HG02588 (cell line): ENCODE measurements around the gene GARRE1.
"Not testable (repeated sequence)": the region's sequence is repeated elsewhere in the genome, so short reads cannot be mapped to it uniquely, and the experiment has no call there.

Experiments
- ATAC-seq: cut with Tn5 transposase; IDR thresholded peaks from one replicate; pipeline ENCODE4 v1.9.1; 2021; ENCODE audit warnings: mild to moderate bottlenecking, moderate library complexity; ENCODE audit not compliant: unreplicated experiment

Gene GARRE1

GRCh38 chr19:34231439-34231838 is 22.9 kb upstream of the GARRE1 start:
- ATAC-seq: no peak

DNA sequence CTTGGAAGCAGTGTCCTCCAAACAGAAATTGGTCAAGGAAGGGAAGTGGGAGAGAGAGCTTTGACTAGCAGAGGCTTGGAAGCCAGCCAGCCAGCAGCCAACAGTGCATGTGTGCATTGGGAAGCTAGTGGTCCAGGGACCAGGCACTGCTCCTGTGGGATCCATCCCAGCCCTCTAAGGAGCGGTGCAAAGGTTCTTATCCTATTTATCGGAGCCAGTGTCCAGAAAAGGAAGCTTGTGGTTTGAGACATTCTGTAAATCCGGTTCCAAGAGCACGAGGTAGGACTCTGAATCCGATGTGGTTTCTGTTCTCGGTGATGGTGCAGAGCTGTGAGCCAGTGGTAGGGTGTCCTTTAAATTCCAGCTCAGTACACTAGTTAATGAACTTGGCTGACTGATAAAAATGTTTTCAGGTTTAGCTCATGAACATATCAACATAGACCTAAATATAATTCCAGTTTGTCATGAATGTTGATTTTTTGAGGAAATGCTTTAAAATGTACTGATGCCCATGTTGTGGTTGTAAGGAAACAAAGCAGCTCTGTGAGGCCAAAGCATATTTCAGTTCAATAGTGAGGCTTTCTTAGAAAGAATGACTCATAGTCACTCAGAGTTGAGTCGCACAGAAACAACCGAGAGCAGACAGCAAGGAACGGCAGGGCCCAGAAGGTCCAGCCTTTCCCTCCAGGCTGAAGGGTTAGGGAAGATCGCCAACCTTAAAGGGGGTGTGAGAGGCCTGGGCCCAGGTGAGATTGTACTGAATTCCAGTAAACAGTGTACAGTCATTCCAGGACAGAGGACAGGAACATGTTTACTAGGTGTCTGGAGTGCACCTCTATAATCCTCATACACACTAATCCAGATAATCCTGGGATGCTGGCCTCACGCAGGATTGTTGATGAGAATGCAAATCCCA is 21.5 kb upstream of the GARRE1 start:
- no peak for ATAC-seq

DNA sequence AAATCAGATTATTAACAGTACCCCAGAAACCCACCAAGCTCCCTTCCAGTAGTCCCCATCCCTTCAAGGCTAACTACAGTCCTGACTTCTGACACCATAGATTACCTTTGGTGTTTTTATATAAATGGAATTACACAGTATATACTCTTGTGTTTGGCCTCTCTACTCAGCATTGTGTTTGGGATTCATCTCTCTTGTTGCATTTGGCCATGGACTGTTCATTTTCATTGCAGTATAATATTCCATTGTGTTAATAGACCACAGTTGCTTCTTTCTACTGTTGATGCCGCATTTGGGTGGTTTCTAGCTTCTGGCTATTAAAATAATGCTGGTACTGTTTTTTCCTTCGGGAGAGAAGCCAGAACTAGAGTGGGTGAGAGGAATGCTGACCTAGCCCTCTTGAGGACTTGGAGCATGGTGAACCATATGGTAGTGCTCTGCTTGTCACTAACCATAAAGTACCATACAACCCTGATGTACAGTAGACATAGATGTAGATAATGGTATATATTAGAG is 18.9 kb upstream of the GARRE1 start:
- no peak for ATAC-seq

GRCh38 chr19:34236035-34236987 is 18.0 kb upstream of the GARRE1 start:
- no peak for ATAC-seq

DNA sequence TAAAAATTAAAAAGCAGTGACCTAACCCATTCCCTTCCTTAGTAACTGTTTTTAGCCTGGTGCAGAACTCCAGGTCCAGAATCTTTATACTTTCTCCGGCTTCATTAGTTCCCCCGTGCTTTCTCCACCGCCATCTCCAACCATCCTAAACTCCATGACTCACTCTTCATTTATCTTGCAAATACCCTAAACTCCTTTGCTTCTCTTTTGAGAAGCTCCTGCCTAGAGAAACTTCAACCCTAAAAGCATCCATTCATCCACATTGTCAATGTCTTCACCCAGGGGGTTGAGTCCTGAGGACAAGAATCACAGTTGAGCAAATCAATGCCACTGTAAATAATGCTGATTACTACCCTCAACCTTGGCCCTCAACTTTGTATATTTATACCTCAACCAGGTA is 17.1 kb upstream of the GARRE1 start:
- no peak for ATAC-seq

GRCh38 chr19:34237939-34238338 is 16.4 kb upstream of the GARRE1 start:
- ATAC-seq: no peak

DNA sequence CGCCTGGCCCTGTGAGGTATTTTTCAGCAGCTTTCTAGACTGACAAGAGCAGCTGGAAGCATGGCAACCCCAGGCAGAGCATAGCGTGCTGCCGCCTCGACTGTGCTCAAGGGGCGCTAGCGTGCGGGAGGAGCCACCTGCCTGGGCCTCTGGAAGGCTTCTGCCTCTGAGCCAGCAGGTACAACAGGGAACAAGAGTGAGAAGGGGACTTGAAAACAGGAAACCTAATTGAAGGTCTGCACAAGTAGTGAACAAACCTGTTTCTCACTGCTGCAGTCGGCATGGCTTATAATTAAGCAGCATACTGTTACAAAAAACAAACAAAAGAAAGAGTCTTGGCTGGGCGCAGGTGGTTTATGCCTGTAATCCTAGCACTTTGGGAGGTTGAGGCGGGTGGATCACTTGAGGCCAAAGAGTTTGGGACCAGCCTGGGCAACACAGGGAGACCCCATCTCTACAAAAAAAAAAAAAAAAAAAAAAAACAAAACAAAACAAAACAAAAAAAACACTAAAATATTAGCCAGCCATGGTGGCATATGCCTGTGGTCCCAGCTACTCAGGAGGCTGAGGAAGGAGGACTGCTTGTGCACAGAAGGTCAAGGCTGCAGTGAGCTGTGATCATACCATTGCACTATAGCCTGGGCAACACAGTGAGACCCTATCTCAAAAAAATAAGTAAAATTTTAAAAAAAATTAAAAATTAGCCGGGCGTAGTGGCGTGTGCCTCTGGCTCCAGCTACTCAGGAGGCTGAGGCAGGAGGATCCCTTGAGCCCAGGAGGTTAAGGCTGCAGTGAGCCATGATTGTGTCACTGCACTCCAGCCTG is 12.6 kb upstream of the GARRE1 start:
- no peak for ATAC-seq

- ATAC-seq: not testable (repeated sequence)
These were observed 11.0 kb upstream of the GARRE1 start for GRCh38 chr19:34243138-34243875.

GRCh38 chr19:34243876-34244578 is 10.3 kb upstream of the GARRE1 start:
- ATAC-seq: no peak

- ATAC-seq: no peak
These were observed 9.6 kb upstream of the GARRE1 start for GRCh38 chr19:34244611-34245299.

DNA sequence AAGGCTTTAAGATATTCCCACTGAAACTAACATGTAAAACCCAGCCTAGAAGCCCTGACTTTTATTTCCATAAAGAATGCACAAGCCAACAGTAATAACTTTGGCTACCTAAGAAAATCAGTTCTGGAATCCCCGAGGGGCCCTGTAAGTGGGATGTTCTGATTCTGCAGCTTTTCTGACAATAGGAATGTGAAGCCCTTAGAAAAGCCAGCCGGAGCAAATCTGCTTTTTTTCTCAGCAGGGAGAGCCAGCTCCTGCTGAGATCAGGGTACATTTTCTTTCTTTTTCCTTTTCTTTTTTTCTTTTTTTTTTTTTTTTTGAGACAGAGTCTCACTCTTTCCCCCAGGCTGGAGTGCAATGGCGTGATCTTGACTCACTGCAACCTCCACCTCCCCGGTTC is 8.0 kb upstream of the GARRE1 start:
- ATAC-seq: no peak

GRCh38 chr19:34248941-34249340 is 5.4 kb upstream of the GARRE1 start:
- no peak for ATAC-seq

GRCh38 chr19:34253167-34253566 is 1.2 kb upstream of the GARRE1 start:
- ATAC-seq: not testable (repeated sequence)

DNA sequence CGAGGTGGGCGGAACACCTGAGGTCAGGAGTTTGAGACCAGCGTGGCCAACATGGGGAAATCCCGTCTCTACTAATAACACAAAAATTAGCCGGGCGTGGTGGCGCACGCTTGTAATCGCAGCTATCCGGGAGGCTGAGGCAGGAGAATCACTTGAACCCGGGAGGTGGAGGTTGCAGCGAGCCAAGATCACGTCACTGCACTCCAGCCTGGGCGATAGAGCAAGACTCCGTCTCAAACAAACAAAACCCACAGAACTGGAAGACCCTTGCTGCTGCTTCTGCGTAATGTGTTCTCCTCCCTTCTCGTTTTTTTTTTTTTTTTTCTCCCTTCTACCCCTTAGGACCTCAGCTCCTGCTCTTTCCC is 691 bp upstream of the GARRE1 start:
- ATAC-seq: not testable (repeated sequence)

- ATAC-seq: peak; percentile 64
These were observed 511 bp downstream of the GARRE1 start for GRCh38 chr19:34254698-34255432.

DNA sequence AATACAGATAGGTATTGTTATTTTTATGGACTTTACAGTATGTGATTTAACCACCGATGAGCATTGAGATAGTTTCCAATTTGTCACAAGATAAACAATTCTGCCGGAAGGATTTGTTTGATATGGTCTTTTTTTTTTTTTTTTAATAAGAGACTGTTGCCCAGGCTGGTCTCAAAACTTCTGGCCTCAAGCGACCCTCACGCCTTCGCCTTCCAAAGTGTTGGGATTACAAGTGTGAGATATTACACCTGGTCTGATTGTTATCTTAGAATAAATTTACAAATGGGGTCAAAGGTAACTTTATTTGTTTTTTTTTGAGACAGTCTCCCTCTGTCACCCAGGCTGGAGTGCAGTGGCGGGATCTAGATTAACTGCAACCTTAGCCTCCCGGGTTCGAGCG is 1.2 kb downstream of the GARRE1 start:
- ATAC-seq: no peak

DNA sequence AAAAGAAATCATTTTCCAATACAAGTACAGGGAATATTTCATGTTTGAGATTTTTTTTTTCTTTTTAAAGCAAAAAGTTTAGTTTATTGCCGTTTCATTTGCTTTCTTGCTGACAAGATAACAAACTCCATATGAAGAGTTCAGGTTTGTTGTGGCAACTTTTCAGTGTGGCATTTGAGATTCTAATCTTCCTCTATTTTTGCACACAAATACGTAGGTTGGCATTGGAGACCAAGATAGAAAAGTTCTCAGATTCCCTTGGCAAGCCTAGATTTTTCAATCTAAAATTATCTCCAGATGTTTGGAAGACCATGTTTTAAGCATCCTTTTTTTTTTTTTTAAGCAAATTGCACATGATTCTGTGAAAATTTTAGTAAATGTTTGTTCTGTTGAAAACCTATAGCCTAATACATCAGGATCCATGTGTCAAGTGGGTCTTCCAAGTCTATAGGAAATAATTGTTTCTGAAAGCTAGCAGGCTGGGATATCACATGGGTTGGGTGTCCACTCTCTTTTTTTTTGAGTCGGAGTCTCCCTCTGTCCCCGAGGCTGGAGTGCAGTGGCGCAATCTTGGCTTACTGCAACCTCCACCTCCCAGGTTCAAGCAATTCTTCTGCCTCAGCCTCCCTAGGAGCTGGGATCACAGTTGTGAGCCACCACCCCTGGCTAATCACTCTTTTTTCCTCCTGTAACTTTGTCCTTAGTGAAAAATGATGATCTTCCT is 2.6 kb downstream of the GARRE1 start:
- no peak for ATAC-seq
